NT2/D1 (cell line): ENCODE data around the gene AGAP1.

ENCODE experiments used
- DNase-seq: peaks from one replicate; pipeline ENCODE4 v3.0.0-alpha.2; 2011; ENCODE audit warnings: low read depth, low spot score
- H3K27me3 ChIP-seq: 2 replicates; pipeline ENCODE4 v1.6.0; 2011; ENCODE audit warnings: mild to moderate bottlenecking; ENCODE audit not compliant: insufficient read length, insufficient read depth
- H3K36me3 ChIP-seq: 2 replicates; pipeline ENCODE4 v1.6.1; 2011; ENCODE audit warnings: mild to moderate bottlenecking, low read length, mixed read lengths; ENCODE audit not compliant: insufficient read depth, insufficient read length
- H3K4me1 ChIP-seq: 2 replicates; pipeline ENCODE4 v1.5.1; 2011; ENCODE audit not compliant: insufficient read depth, insufficient read length
- H3K4me3 ChIP-seq: 2 replicates; pipeline ENCODE4 v1.5.1; 2011; ENCODE audit warnings: low read depth; ENCODE audit not compliant: insufficient read length
- H3K9ac ChIP-seq: 2 replicates; pipeline ENCODE4 v1.6.0; 2011; ENCODE audit warnings: low read depth; ENCODE audit not compliant: insufficient read length
- H3K9me3 ChIP-seq: 2 replicates; pipeline ENCODE4 v1.5.1; 2011; ENCODE audit warnings: mild to moderate bottlenecking, low read length; ENCODE audit not compliant: insufficient read depth
- SUZ12 ChIP-seq: IDR thresholded peaks from 2 replicates; pipeline ENCODE4 v1.6.1; 2011; ENCODE audit not compliant: insufficient read length, insufficient read depth; ENCODE audit errors: extremely low read depth
- YY1 ChIP-seq: IDR thresholded peaks from 2 replicates; pipeline ENCODE4 v1.6.1; 2011; ENCODE audit not compliant: insufficient read length, insufficient read depth
- ZNF274 ChIP-seq: IDR thresholded peaks from 2 replicates; pipeline ENCODE4 v1.6.1; 2011; ENCODE audit warnings: mild to moderate bottlenecking, low read depth, low read length

Gene AGAP1

GRCh38 chr2:235675678-235676535, 182.1 kb downstream of the AGAP1 start:
- peaks cover 21% of the 10 kb centered on the region for H3K27me3 ChIP-seq
- H3K9ac ChIP-seq = no peak overlapping the region
- H3K4me3 ChIP-seq = no peak overlapping the region
- no peaks in the 10 kb centered on the region for H3K36me3 ChIP-seq
- no peak for DNase-seq
- no peaks in the 10 kb centered on the region for H3K9me3 ChIP-seq
- H3K4me1 ChIP-seq = peaks cover 5% of the 10 kb centered on the region
- no peak for TF ChIP-seq SUZ12

- Histone ChIP-seq H3K4me3 (no peak overlapping the region), H3K9me3 (no peaks in the 10 kb centered on the region), H3K27me3 (peaks cover 15% of the 10 kb centered on the region), H3K4me1 (peaks cover under 1% of the 10 kb centered on the region), H3K36me3 (no peaks in the 10 kb centered on the region), H3K9ac (no peak overlapping the region)
- no peak for DNase-seq
- TF ChIP-seq YY1 = no peak
- no peak for TF ChIP-seq SUZ12
- TF ChIP-seq ZNF274 = no peak
Measured at GRCh38 chr2:235676536-235676799, 182.6 kb downstream of the AGAP1 start.

DNA sequence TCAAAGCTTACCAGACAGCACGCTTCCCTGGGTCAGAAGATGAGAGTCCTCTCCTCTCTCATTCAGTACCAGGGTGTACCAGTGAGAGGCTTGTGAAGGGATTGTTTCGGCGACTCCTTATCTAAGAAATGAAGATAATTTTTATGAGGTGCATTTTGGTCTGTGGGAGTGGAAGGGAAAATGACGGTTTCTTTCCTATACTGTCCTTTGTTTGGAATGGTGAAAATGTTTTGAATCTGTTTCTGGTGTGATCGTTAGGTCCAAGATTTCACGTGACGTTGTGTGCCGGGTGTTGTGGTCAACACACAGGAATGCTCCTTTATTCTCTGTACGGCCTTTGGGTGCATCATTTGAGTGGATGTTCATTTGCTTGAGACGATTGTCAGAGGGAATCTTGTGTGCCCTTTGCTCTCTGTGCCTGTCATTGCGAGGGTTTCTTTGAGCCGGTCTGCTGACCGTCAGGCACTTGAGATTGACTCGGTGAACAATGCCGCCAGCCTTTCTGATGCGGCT, 183.5 kb downstream of the AGAP1 start:
- Histone ChIP-seq H3K36me3 (no peaks in the 10 kb centered on the region), H3K27me3 (peaks cover 6% of the 10 kb centered on the region), H3K4me1 (no peaks in the 10 kb centered on the region), H3K9ac (no peak overlapping the region), H3K9me3 (no peaks in the 10 kb centered on the region), H3K4me3 (no peak overlapping the region)
- no peak for DNase-seq
- no peak for TF ChIP-seq SUZ12
- TF ChIP-seq YY1 = no peak
- no peak for TF ChIP-seq ZNF274

DNA sequence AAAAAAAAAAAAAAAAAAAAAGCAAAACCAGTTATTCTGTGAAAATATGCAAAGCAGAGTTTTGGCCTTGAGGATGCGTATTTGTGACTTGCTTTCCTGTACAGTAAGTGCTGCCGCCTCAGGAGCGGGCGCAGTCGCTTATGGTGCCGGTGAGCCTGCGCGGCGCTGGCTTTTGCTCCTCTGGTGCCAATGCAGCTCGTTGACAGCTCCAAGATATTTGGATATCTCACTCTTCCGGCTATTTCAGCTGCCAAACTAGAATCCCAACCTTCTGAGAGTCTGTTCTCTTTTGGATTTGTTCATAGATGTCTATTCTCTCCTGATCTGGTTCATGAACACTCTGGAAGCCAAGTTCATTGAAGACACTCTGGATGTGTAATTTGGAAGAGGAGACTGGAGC, 184.1 kb downstream of the AGAP1 start:
- no peak for TF ChIP-seq SUZ12
- TF ChIP-seq YY1 = no peak
- TF ChIP-seq ZNF274 = no peak
- H3K36me3 ChIP-seq = no peaks in the 10 kb centered on the region
- H3K27me3 ChIP-seq = peaks cover under 1% of the 10 kb centered on the region
- H3K9me3 ChIP-seq = no peaks in the 10 kb centered on the region
- H3K9ac ChIP-seq = no peak overlapping the region
- DNase-seq = no peak
- H3K4me3 ChIP-seq = no peak overlapping the region
- H3K4me1 ChIP-seq = no peaks in the 10 kb centered on the region

GRCh38 chr2:235678712-235679111, 184.9 kb downstream of the AGAP1 start:
- Histone ChIP-seq H3K4me3 (no peak overlapping the region), H3K27me3 (no peaks in the 10 kb centered on the region), H3K9me3 (no peaks in the 10 kb centered on the region), H3K36me3 (no peaks in the 10 kb centered on the region), H3K4me1 (no peaks in the 10 kb centered on the region), H3K9ac (no peak overlapping the region)
- no peak for DNase-seq
- no peak for TF ChIP-seq ZNF274
- TF ChIP-seq SUZ12 = no peak
- TF ChIP-seq YY1 = no peak

- no peaks in the 10 kb centered on the region for H3K27me3 ChIP-seq
- H3K4me1 ChIP-seq = no peaks in the 10 kb centered on the region
- no peaks in the 10 kb centered on the region for H3K9me3 ChIP-seq
- H3K4me3 ChIP-seq = no peak overlapping the region
- no peak overlapping the region for H3K9ac ChIP-seq
- no peak for TF ChIP-seq ZNF274
- no peak for TF ChIP-seq SUZ12
- TF ChIP-seq YY1 = no peak
- DNase-seq = no peak
- no peaks in the 10 kb centered on the region for H3K36me3 ChIP-seq
Measured at GRCh38 chr2:235679471-235679870, 185.6 kb downstream of the AGAP1 start.

DNA sequence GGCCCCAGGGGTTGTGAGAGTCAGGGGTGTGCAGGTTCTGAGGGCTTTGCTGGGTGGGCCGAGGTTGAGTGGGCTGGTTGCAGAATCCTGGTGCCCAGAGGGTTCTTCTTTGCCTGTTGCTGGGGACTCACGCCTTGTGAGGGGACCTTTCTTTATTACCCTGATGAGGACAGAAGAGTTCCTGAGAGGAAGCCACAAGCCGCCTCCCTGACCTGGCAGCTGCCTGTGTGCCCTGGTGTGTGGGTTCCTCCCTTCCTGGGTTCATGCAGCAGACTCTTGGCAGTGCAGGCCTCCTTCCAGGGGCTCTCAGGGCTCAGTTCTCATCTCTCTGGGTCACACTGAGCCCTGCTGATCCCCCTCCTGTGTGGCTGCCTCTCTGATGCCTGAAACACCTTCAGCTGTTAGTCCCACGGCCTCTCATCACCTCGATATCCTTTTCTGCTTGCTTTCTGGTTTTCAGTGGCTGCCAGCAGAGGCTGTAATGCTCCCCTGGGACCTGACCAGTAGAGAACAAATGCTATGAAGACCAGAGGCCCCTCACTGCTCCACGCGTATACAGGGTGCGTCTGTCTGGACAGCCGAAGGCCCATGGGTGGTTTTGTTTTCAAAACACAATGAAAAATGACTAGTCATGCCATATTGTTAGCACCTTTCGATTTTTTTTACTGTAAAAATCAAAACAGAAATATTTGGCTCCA, 191.3 kb downstream of the AGAP1 start:
- no peak overlapping the region for H3K4me3 ChIP-seq
- H3K9ac ChIP-seq = no peak overlapping the region
- TF ChIP-seq ZNF274 = no peak
- TF ChIP-seq YY1 = no peak
- no peak for TF ChIP-seq SUZ12
- no peak for DNase-seq
- H3K9me3 ChIP-seq = no peaks in the 10 kb centered on the region
- no peaks in the 10 kb centered on the region for H3K4me1 ChIP-seq
- H3K36me3 ChIP-seq = no peaks in the 10 kb centered on the region
- H3K27me3 ChIP-seq = no peaks in the 10 kb centered on the region
